ENCODE results near the gene ARMC5.

GRCh38 chr16:31493506-31494125 lies 34.3 kb downstream of the ARMC5 start:
- TF ChIP-seq CTCF (IDR thresholded peaks at IDR 0.05 in 4 of 5, conservative IDR thresholded peaks at IDR 0.05 in 1 of 5): no peak
- TF ChIP-seq POLR2A (IDR thresholded peaks at IDR 0.05): no peak

All from gastrocnemius medialis (tissue), 4 donors.